NCI-H2196 treated with DMSO at 0.1 percent for 48 hours (cell line): ENCODE measurements around the gene SPATC1L.

Source experiments
- DNase-seq: peaks from one replicate; lab custom pipeline; 2025; ENCODE audit not compliant: unreplicated experiment; lab: John Stamatoyannopoulos, UW

SPATC1L gene

DNA sequence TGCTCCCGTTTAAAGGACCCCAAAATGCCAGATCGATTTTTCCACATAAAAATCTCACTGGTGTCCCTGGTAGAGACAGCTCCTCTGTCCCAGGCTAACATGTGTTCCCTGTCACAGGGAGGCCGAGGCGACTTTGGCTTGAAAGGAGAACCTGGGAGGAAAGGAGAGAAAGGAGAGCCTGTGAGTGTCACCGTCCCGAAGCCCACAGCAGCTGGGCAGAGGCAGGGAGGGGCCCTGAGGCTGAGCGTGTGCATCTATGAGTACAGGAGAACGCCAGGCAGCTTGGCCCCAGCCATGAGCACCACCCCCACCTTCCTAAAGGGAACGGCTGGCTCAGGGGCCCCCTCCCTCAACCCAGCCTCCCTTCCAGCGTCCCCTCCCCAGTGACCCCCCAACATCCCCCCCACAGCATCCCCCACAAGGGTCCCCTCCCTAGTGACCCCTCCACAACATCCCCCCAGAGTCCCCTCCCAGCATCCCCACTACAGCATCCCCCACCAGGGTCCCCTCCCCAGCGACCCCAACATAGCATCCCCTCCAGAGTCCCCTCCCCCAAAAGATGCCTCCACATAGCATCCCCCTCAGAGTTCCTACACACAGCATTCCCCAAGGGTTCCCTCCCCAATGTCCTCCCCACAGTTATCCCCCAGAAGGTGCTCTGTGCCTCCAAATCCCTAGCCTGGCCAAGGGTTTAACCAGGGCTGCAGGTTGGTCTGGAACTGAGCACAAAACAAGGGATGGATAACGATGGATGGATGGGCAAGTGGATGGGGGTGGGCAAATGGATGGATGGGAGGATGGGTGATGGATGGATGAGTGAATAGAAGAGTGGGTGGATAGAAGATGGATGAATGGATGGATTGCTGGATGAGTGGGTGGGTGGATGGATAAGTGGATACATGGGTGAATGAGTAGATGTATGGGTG, 61.2 kb downstream of the SPATC1L start:
- no peak for DNase-seq

DNA sequence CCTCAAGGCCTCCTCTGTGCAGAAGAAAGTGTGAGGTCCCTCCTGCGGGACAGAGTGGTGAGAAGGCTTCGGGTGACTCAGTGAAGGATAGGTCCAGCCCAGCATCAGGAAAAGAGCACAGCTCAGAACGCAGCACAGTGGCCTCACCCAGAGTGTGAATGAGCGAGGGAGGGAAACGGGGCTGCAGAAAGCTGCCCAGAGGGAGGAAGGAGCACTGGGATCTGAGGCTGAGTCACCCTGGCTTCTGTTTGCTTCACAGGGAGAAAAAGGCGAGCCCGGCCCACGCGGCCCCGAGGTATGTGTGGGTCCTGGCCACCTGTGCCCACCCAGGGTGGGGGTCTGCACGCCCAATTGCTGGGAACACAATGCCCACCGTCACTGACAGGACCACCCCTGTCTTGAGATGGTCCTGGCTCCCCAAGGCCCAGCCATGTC, 62.0 kb downstream of the SPATC1L start:
- DNase-seq, result no peak

DNA sequence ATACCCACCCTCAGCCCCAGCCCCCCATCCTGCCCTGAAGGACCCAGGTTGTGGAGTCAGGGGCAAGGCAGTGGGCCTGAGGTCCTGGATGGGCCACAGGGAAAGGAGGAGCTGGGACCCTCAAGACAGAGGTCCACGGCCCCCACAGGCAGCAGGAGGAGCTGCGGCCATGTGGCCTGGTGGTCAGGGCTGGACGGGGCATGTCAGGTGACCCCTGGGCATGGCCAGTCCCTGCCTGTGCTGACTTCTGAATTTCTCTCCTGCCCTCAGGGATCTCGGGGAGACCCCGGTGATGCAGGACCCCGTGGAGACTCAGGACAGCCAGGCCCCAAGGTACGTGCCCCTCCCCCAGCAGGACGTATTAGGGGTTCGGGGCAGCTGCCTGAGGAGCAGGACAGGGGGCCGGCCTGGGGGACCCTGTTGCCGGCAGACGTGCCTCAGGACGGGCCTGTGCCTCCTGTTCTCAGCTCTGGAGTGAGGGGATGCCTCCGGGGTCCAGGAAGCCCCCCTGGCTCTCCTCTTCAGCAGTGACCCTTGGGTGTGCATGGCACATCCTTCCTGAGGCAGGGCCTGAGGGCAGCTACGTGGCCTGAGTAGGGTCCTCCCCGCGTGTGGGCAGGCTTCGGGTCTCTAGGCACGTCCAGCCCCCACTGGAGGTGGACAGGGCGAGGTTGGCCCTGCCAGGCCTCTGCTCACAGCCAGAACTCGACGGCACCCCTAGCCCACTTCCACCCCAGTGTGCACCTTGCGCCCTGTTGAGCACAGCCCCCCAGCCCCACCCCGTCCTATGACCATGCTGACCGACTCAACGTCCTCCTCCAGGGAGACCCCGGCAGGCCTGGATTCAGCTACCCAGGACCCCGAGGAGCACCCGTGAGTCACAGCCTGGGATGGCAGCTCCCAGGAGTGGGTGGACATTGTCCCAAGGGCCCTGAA, 62.7 kb downstream of the SPATC1L start:
- no peak for DNase-seq

DNA sequence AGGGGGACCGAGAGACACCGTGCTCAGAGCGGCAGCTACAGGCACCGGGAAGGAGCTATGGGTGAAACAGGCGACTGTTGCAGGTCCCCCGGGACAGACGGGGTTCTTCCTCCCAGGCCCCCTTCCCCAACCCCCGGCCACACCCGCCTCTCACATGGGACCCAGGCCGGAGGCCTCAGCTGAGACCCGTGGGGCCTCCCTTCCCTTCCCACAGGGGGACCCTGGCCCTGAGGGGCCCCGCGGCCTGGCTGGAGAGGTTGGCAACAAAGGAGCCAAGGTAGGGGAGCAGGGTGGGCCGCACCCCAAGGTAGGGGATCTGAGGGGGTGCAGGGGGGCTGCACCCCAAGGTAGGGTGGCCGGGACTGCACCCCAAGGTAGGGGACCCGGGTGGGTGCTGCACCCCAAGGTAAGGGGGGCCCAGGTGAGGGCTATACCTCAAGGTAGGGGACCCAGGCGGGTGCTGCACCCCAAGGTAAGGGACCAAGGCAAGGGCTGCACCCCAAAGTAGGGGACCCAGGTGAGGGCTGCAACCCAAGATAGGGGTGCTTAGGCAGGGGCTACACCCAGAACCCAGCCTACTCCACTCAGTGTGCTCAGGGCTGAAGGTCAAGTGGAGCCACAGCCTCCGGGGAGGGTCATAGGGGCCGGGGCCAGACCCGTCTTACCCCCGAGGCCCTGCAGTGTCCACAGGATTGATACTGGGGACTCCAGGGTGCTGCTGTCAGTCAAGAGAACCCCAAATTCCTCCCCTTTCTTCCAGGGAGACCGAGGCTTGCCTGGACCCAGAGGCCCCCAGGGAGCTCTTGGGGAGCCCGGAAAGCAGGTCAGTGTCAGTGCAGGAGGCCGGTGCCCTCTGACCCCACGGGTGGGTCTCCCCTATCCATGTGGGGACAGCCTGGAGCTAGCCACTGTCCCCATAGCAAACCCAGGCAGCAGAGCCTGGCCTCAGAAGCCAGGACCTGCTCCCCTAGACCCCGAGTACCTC, 63.7 kb downstream of the SPATC1L start:
- DNase-seq, result no peak

DNA sequence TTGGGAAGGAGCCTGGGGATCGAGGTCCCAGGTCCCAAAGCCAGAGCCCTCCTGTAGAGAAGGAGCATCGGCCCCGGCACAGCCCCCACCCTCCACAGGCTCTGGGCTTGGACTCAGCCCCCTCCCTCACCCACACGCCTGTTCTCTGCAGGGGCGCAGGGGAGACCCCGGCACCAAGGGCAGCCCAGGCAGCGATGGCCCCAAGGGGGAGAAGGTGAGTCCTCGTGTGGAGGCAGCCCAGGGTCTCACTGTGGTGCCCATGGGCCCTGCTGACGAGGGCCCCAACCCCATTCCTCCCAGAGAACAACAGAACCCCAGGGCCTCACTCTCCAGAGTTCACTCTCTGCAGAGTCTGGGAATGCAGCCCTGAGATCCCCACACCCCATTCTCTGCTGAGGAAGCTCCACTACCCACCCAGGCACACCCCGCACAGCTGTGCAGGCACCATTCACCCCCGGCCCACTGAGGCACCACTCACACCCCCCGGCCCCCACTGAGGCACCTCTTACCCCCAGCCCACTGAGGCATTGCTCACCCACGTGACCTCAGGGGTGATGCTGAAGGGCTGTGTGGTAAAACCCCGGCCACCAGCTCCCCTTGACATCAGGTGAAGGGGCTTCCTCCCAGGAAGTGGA, 64.5 kb downstream of the SPATC1L start:
- no peak for DNase-seq

DNA sequence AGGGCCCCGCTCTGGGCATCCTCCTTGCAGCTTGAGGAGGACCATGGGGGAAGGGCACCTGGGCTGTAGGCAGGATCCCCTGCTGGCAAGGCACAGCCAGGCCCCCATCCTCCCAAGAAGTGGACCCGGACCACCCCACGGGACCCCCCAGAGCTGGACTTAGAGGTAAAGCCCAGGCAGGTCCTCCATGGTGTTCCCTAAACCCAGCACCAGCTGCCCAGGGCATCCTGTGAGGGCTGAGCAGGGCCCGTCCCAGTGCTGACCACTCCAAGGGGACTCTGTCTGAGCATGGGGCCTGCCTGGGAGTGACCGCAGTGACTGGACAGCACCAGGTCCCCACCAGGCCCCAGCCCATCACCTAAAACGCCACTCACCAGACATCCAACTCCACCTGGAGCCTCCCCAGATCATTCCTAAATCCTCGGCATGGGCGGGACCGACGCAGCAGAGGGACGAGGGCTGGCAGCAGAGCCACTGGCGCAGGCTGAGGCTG, 65.1 kb downstream of the SPATC1L start:
- no peak for DNase-seq

DNA sequence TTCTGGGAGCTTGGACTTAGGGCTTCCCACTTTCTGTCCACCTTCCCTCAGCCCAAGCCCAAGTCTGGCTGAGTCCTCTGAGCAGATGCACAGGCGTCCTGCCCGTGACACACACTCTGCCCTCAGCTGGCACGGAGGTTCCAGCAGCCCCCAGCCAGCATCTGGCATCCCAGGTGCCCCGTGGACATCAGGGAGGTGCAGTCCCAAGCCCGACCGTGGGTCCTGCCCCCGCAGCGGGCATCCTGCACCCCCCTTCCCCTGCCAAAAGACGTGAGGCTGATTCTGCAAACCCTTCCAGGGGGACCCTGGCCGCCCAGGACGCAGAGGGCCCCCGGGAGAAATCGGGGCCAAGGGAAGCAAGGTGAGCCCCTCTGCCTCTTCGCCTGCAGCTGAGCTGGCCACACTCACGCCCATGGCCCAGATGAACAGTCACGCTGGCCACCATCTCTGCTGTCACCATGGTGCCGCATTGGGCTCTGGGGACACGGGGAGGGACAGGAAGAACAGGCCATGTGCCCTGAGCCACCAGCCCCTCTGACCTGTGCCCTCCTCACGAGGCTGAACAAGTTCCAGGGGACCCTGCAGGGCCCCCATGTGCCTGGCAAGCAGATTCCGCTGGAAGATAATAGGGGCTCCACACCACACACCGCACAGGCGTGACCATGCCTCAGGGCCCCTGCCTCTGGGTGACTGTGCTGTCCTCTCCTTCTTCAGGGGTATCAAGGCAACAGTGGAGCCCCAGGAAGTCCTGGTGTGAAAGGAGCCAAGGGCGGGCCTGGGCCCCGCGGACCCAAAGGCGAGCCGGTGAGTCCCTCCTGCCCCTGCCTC, 65.7 kb downstream of the SPATC1L start:
- DNase-seq, result no peak

DNA sequence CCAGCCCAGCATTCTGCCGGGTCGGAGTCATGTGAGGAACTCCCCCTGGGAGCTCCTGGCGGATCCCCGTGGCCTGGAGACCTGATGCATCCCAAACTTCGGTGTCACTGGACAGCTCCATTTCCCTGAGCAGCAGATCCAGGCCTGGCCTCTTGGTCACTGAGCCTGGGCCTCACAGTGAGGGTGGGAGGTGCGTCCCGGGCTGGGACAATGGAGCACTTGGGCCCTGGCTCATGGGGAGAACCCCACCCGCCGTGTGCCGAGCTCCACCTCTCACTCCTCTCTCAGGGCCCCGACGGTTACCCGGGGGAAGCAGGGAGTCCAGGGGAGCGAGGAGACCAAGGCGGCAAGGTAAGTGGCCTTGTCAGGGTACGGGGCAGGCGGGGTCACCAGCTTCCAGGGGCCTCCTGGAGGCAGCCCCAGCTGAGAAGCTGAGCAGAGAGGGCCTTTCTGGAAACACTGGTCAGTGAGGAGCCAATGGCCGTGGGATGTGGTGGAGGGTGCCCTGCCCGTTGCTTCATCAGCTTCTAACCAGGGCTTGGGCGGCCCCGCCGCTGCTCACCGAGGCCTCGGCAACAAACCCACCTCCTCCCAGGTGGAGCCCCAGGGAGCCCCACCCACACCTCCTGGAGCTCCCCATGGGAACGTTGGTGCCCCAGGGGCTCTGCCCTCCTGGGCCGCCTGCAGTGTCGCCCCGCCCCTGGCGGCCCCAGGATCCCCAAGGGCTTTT, 66.5 kb downstream of the SPATC1L start:
- no peak for DNase-seq

DNA sequence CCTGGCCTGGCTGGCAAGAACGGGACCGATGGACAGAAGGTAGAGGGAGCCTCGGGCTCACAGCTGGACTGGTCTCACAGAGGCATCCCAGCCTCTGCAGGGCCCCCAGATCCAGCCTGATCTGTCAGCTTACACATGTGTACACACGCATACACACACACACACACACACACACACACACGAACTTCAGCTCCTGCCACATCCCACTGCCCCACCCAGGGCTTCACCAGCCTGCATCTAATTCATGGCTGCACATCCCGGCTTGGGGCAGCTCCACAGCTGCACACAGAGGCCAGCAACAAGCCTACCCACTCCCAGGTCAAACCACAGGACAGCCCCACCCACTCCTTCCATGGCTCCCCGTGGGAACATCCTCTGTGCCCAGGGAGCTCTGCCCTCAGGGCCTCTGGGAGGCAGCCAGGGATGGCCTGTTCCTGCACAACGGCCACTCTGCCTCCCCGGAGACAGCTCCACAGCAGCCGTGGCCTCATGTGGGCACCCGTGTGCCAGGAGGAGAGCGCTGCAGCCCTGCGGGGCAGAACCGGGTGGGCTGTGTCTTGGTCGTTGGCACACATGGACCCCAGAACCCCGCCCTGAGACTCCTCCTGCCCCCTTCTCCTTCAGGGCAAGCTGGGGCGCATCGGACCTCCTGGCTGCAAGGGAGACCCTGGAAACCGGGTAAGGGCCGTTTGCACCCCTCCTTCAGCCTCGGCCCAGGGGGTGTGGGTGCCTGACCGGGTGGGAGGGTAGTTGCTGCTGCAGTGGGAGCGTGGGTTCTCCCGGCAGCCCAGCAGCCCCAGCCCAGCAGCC, 67.3 kb downstream of the SPATC1L start:
- DNase-seq, result no peak

DNA sequence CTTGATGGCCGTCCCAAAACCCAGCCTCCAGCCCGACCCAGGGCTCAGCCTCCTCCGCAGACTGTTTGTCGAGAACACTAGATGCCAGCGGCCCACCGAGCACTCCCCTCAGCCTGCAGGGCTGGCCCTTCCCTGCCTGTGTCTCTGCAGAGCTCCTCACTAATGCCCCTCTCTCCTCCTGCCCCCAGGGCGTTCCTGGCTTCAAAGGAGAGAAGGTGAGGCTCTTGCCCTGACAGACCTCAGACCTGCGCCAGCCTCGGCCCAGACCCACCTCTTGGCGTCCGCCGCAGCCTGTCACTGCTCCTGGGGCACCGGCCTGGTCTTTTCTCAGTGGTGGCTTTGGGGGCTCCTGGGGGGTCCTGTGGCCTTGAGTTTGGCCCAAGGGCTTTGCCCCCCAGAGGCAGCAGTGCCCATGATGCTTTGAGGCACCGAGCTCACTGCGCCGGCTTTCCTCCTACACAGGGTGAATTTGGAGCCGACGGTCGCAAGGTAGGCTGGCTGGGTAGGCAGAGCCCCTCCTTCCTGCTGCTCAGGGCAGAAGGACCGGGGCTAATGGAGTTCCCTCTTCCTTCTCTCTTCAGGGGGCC, 68.0 kb downstream of the SPATC1L start:
- DNase-seq, result no peak

DNA sequence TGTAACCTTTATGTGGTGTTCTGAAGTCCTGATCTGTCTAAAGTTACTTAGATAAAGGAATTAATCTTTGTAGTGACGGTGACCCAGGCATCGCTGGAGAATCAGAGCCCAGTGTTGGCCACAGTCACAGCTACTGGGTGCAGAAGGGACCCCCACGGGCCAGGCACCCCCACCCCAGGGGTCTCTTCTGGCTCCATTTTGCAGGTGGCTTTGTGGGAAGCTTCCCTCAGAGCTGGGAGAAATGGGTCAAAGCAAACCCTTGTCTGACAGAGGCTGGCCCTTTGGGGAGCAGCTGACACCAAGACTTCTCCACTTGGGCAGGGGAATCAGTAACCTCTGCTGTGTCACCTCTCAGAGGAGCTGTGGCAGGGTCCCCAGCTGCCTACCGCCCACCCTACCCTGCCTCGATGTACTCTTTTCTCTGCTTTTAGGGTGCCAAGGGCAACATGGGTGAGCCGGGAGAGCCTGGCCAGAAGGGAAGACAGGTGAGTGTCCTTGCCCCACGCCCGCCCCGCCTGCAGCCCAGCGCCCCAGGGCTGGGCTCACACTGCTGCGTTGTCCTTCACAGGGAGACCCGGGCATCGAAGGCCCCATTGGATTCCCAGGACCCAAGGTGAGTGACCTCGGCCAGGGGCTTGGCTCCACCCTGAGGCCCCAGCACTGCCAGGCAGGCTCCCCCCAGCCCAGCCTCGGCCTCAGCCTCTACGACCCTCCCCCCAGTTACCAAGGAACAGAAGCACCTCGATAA, 68.6 kb downstream of the SPATC1L start:
- no peak for DNase-seq

DNA sequence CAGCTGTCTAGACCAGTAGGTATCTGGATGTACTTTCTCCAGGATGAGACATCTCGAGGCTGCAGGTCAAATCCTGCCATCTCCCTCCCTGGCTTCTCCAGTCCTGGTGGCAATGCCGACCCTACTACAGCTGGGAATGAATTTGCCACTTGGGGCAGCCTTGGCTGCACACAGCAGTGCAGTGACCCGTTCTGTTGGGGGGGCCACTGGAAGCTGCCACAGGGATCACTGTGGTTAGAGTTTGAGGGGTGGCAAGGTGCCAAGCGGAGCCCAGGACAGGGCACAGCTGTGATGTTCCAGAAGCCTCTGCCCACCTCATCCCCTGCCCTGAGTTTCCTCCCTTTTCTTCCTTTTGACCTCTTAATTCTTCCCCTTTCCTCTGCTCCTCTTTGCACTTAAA, 69.3 kb downstream of the SPATC1L start:
- DNase-seq, result no peak

DNA sequence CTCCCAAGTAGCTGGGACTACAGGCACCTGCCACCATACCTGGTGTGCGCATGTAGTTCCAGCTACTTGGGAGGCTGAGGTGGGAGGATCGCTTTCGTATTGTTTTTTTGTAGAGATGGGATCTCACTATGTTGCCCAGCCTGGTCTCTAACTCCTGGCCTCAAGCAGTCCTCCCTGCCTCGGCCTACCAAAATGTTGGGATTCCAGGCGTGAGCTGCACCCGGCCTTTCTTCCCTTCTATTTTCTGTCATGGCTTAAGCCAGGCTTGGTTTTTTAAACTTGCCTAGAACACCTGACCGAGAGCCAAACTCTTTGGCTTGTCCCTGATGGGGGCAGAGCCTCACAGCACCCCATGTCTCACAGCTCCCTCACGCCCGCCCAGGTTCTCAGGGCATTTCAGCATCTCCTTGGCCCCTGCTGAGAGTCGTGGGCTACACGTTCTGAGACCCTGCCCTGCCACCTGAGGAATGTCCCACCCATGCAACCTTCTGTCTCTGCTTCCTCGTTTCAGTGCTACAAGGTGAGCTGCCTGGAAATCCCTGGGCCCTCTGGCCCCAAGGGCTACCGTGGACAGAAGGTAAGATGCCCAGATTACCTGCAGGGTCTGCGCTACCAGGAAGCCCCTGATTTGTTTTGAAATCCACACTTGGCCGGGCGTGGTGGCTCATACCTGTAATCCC, 70.6 kb downstream of the SPATC1L start:
- no peak for DNase-seq

DNA sequence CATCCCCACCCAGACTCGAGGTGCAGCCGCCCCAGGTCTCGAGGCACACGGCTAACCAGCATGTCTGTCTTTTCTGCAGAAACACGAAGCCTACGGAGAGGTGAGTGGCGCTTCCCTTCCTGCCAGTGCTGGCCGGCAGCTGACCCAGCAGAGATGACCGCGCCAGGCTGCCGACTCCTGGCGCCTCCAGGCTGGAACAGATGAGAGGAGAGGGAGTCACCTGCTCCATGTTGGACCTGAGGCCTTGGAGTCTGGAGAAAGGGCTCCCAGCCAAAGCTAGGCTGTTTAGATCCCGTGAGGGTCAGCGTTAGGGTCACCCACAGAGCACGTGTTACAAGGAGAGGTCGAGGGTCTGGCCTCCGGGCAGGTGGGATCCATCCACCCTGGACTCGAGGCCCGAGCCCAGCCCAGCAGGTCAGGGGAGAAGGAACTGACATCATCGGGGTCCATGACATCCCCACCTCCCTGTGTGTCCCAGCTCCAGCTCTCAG, 71.5 kb downstream of the SPATC1L start:
- DNase-seq, result no peak

DNA sequence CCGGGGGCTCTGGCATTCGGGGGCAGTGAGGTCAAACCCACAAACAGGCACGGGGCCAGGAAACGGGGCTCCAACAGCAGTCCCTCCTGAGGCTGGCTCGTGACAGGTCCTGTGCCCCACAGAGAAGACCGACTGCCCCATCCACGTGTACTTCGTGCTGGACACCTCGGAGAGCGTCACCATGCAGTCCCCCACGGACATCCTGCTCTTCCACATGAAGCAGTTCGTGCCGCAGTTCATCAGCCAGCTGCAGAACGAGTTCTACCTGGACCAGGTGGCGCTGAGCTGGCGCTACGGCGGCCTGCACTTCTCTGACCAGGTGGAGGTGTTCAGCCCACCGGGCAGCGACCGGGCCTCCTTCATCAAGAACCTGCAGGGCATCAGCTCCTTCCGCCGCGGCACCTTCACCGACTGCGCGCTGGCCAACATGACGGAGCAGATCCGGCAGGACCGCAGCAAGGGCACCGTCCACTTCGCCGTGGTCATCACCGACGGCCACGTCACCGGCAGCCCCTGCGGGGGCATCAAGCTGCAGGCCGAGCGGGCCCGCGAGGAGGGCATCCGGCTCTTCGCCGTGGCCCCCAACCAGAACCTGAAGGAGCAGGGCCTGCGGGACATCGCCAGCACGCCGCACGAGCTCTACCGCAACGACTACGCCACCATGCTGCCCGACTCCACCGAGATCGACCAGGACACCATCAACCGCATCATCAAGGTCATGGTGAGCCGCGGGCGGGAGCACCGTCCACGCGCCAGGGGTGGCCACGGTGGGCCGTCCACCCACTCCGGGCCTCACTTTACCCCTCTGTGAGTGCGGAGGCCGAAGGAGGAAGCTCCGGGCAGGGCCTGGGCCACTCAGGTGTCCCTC, 72.2 kb downstream of the SPATC1L start:
- no peak for DNase-seq
